GM12872 (cell line): ENCODE measurements around the gene RBP2.
A peak's percentile ranks its signal among the peaks of the same experiment; 100 is the strongest.

Experiments used
- TF ChIP-seq, protein P1 (sequence below): IDR thresholded peaks from 3 replicates; pipeline ENCODE4 v1.5.1; 2011; ENCODE audit warnings: low read depth, mild to moderate bottlenecking, low read length, moderate library complexity; ENCODE audit not compliant: insufficient read depth

RBP2 gene

GRCh38 chr3:139465636-139466035 lies 10.7 kb downstream of the RBP2 start:
- TF ChIP-seq, protein P1, sequence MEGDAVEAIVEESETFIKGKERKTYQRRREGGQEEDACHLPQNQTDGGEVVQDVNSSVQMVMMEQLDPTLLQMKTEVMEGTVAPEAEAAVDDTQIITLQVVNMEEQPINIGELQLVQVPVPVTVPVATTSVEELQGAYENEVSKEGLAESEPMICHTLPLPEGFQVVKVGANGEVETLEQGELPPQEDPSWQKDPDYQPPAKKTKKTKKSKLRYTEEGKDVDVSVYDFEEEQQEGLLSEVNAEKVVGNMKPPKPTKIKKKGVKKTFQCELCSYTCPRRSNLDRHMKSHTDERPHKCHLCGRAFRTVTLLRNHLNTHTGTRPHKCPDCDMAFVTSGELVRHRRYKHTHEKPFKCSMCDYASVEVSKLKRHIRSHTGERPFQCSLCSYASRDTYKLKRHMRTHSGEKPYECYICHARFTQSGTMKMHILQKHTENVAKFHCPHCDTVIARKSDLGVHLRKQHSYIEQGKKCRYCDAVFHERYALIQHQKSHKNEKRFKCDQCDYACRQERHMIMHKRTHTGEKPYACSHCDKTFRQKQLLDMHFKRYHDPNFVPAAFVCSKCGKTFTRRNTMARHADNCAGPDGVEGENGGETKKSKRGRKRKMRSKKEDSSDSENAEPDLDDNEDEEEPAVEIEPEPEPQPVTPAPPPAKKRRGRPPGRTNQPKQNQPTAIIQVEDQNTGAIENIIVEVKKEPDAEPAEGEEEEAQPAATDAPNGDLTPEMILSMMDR: no peak

GRCh38 chr3:139463466-139463865 lies 12.8 kb downstream of the RBP2 start:
- TF ChIP-seq, protein P1: no peak

- TF ChIP-seq, protein P1: no peak
Measured at GRCh38 chr3:139460529-139460928, 15.8 kb downstream of the RBP2 start.

DNA sequence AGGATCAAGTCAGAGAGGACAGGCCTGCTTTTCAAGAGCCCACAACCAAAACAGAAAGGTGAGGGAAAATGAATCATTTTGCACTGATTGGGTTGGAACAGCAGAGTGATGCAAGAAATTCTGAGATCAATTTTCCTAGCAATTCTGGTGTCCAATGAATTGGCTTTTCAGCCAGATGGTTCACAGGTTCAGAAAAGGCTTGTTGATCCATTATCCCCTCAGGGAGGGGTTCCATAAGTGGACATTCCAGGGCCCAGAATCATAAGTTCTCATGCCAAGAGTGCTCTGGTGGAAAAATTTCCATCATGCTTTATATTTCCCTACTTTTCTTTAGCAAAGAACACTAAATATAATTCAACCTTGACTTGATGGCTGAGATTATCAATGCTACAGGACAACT lies 16.2 kb downstream of the RBP2 start:
- TF ChIP-seq, protein P1: no peak

DNA sequence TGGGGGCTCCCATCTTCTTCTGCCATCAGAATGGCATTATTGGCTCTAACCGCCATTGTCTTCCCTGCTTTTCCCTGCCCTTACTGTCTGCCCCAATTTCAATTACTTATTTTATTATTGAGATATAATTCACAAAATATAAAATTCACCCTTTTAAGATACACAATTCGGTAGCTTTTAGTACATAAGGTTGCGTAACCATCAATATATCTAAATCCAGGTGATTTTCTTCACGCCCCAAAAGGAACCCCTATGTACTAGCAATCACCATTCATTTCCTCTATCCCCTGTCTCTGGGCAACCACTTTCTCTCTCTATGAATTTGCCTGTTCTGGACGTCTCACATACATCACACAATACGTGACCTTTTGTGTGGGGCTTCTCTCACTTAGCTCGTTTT lies 18.0 kb downstream of the RBP2 start:
- TF ChIP-seq, protein P1: no peak

DNA sequence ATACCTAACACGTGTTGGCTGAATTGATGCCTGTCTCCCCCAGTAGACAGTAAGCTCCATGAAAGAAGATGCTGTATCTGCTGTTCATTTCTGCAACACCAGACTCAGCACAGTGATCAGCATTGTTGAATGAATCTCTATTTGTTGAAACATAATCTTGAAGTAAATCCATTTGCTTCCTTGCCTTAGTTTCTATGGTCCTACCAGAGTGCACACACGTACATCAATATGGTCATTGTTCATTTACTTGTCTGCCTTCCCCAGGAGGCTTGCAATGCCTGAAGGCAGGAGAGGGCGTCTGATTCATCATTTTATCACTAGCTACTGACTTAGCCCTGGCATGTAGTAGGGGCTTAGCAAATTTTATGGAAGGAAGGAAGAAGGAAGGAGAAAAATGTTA lies 19.2 kb downstream of the RBP2 start:
- TF ChIP-seq, protein P1: no peak

DNA sequence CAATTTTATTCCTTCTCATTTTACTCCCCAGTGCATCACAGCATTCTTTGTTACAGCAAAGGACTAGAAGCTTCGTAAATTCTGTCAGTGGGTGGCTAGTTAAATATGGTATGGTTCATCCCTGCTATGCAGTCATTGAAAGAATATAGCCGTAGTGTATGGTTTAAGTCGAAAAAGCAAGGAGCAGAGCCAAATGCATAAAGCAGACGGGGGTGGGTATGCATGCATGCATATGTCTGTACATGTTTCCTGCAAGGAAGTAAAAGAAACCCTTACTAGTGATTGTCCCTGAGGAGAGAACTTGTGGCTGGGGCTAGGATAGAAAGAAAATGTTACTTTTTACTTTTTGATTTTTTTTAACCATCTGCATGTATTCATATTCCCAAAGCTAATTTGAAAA lies 19.9 kb downstream of the RBP2 start:
- TF ChIP-seq, protein P1: no peak

- TF ChIP-seq, protein P1: peak; percentile 34; the same call in 1 of the 3 replicates
Measured at GRCh38 chr3:139455855-139456254, 20.5 kb downstream of the RBP2 start.
